Fibroblast of the aortic adventitia (primary cell): ENCODE data around the gene ABCG4. TPM values are rescaled to one million over a fixed set of nuclear protein-coding genes. Genes with fewer than 3 reads are reported as not detected.
"Not testable (repeated sequence)": the region's sequence is repeated elsewhere in the genome, so short reads cannot be mapped to it uniquely, and the experiment has no call there.

ENCODE experiments used
- DNase-seq: peaks from one replicate; pipeline ENCODE4 v3.0.0-alpha.2; 2010; ENCODE audit warnings: low read depth
- H3K4me3 ChIP-seq: 2 replicates; pipeline ENCODE4 v1.5.1; 2011; ENCODE audit warnings: low read depth, mild to moderate bottlenecking, control low read depth, low read length, moderate library complexity
- CTCF ChIP-seq: IDR thresholded peaks from 2 replicates; pipeline ENCODE4 v1.5.1; 2011; ENCODE audit warnings: mild to moderate bottlenecking, low read length, control low read depth, inconsistent platforms; ENCODE audit not compliant: insufficient read depth
- total RNA-seq: library from RNA; depleted of rRNA; stranded (reverse); fragments of >200 nt; gene quantifications from 2 replicates; pipeline ENCODE4 v1.2.3, GENCODE V29; 2012; ENCODE audit warnings: low replicate concordance

The ABCG4 gene
- total RNA-seq, 1 donor, result not detected

GRCh38 chr11:119121008-119121810 is 27.6 kb upstream of the ABCG4 start, which contains the start of gene HINFP:
HINFP (plus strand) TSS chr11:119121580; CDS start chr11:119126945, 5,365 bp downstream.
- H3K4me3 ChIP-seq, result peak within 1 kb of the TSS; percentile 100
- TF ChIP-seq CTCF, result no peak
- DNase-seq, result peak; percentile 98

- no peak for DNase-seq
- no peak for TF ChIP-seq CTCF
- peak overlapping the region; percentile 100 for H3K4me3 ChIP-seq
Observed at GRCh38 chr11:119121811-119122124, 27.1 kb upstream of the ABCG4 start.

GRCh38 chr11:119125821-119126220 is 23.0 kb upstream of the ABCG4 start:
- no peak overlapping the region for H3K4me3 ChIP-seq
- no peak for TF ChIP-seq CTCF
- DNase-seq, result no peak

- TF ChIP-seq CTCF, result no peak
- DNase-seq, result no peak
- H3K4me3 ChIP-seq, result no peak overlapping the region
Observed at GRCh38 chr11:119126675-119127268, 22.1 kb upstream of the ABCG4 start.

GRCh38 chr11:119130662-119131061 is 18.2 kb upstream of the ABCG4 start:
- no peak overlapping the region for H3K4me3 ChIP-seq
- no peak for TF ChIP-seq CTCF
- DNase-seq, result no peak

- TF ChIP-seq CTCF, result peak; percentile 59
- no peak overlapping the region for H3K4me3 ChIP-seq
- DNase-seq, result no peak
Observed at GRCh38 chr11:119134389-119134978, 14.4 kb upstream of the ABCG4 start.

GRCh38 chr11:119139276-119139675 is 9.6 kb upstream of the ABCG4 start:
- not testable (repeated sequence) for H3K4me3 ChIP-seq, DNase-seq
